Cardiac septum (tissue), 1 donor: Measurements from ENCODE around the gene PAFAH1B1. TPM values are rescaled to one million over a fixed set of nuclear protein-coding genes. Genes with fewer than 3 reads are reported as not detected.
A peak's percentile ranks its signal among the peaks of the same experiment; 100 is the strongest.

Experiments used
- DNase-seq: peaks from one replicate; pipeline ENCODE4 v3.0.0-alpha.2; 2020; ENCODE audit warnings: low spot score
- intact Hi-C: fragments of 100-400 bp; cut with DNase I; formaldehyde crosslinking; loops from one replicate; pipeline ENCODE4 v1.14.0; 2022
- total RNA-seq: library from RNA; stranded (reverse); fragmentation: NEBNext Ultra II Directional; extraction: Animal tissue kit (Norgen Biotek cat#: 25700); gene quantifications from one replicate; pipeline ENCODE4 v1.2.1, GENCODE V29; 2021
- donor health status: DM: no; HTN: no; CAD: no.

PAFAH1B1 gene
- total RNA-seq, 1 donor from 2014 or later = 142 TPM

- DNase-seq = no peak
- intact Hi-C loops = no loop called here
Measured at GRCh38 chr17:2683912-2684311, 90.5 kb downstream of the PAFAH1B1 start.

DNA sequence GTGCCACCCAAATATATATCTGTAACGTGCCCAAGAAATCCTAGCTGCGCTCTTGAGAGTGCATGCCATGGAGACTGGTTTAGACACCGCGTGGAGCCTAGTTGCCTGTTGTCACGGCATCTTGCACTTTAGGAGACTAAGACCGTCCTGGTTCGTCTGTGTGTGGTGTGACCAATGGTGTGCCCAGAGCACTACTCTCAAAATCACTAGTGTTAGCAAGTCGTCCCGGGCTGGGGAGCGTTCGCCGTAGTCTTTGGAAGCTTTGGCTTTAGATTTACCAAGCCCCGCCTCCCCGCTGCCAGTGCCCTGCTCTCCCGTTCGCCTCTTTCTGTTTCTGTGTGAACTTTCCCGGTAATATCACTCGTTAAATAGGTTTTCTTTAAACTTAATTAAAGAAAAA, 91.1 kb downstream of the PAFAH1B1 start:
- DNase-seq = no peak
- intact Hi-C loops = no loop called here

DNA sequence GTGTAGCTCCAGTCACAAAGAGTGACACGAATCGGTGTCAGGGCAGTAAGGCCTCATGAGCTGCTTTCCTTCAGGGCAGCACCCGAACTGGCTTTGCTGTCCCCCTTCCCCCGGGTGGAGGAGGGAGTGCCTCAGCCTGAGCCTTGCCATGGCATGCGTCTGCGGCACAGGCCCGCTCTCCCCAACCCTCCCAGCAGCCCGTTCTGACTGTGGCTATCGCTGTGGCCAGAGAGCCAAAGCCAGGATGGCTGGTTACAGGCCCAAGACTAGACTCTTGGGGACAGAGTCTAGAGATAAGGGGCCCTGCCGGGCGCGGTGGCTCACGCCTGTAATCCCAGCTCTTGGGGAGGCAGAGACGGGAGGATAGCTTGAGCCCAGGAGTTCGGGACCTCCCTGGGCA, 92.2 kb downstream of the PAFAH1B1 start:
- intact Hi-C loops = loop anchor here (5.0 kb wide), 1 partner anchor 93 kb away; the partner anchor contains the start of gene PAFAH1B1
- DNase-seq = no peak

DNA sequence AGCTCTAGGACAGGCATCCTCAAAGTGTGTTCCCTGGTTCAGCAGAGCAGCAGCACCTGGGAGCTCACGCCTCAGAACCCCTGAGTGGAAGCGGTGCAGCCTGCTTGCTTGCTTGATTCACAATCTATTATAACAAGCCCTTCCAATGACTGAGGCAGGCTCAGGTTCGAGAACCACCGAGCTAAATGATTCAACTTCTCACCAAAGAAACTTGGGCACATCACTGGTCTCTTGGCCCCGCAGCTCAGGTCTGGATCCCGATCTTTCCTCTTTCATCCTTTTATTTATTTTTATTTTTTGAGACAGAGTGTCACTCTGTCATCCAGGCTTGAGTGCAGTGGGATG, 93.6 kb downstream of the PAFAH1B1 start:
- no peak for DNase-seq
- intact Hi-C loops = loop anchor here (5.0 kb wide), 1 partner anchor 95 kb away; the partner anchor contains the start of gene PAFAH1B1

GRCh38 chr17:2688351-2689342, 95.2 kb downstream of the PAFAH1B1 start:
- intact Hi-C loops = loop anchor here (5.0 kb wide), 1 partner anchor 96 kb away; the partner anchor contains the start of gene PAFAH1B1
- DNase-seq = peak; percentile 62

DNA sequence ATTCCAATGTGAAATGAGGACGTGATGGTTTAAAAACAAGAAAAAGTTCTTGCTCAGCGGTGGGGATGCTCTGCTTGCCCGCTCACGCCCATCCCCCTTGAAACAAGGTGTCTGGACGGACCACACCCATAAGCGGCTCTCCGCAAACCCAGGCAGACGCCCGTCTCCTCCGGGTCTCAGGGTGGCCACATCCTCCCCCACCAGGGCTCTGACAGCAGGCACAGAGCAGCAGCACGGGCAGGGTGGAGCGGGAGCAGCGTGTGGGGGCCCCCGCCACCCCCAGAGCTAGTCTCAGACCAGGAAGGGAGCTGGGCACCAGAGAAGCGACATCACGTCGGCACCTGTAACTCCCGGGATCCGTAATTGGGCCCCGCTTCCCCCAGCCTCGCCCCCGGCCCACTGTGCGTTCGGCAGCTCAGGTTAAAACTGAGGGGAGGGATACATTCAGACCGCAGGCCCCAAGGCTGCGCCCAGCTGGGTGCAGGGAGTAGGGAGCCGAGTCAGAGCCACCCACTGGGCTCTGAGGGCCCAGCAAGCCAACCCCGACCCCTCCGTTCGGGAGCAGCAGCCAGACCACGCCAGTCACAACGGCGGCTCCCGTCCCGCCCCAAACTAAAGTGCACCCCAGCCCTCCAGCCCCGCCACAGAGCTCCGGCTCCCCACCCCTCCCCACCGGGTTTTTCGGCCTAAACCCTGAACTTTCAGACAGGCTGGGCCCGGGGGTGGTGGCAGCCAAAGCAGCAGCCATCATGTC, 96.1 kb downstream of the PAFAH1B1 start:
- intact Hi-C loops = loop anchor here (5.0 kb wide), 1 partner anchor 97 kb away; the partner anchor contains the start of gene PAFAH1B1

DNA sequence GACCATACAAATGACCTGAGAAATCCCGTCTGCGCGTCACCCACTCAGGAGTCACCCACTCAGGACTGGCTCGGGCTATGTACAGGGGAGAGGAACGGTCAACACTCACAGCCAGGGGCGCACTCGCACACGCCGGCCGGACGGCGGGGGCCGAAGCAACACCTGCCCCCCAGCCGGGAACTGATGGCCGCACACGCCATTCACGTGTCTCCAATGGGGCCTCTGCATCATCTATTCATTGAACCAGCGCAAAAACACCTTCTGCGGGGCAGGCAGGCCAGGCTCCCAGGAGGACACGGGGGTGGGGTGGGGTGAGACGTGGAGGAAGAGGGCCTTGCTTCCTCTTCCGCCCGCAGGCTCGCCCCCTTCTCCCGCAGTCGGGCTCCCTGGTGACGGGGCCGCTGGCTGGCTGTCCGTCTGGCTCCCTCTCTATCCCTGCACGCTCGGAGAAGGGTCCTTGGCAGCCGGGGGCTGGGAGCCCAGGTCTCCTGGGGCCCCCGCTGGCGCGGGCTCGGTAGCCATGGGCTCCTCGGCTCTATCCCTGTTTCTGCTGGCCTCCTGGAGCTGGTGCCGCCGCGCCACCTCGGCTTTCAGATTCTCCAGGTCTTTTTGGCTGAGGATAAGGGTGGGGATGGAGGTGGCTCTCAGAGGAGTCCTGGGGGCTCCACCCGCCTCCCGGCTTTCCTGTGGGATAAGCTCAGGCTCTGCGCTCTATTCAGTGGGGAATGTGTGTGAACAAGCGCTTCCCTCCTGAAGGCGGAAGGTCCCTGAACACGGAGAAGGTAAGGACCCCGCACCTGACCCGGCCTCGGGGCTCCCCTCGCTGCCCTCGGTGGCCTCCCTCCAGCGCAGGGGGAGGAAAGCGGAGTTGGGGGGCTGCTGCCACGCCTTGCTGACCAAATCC, 97.0 kb downstream of the PAFAH1B1 start:
- intact Hi-C loops = no loop called here
- peak; percentile 71 for DNase-seq

More for the DNA sequence above, 96.1 kb downstream of the PAFAH1B1 start:
- DNase-seq = peak; percentile 71

DNA sequence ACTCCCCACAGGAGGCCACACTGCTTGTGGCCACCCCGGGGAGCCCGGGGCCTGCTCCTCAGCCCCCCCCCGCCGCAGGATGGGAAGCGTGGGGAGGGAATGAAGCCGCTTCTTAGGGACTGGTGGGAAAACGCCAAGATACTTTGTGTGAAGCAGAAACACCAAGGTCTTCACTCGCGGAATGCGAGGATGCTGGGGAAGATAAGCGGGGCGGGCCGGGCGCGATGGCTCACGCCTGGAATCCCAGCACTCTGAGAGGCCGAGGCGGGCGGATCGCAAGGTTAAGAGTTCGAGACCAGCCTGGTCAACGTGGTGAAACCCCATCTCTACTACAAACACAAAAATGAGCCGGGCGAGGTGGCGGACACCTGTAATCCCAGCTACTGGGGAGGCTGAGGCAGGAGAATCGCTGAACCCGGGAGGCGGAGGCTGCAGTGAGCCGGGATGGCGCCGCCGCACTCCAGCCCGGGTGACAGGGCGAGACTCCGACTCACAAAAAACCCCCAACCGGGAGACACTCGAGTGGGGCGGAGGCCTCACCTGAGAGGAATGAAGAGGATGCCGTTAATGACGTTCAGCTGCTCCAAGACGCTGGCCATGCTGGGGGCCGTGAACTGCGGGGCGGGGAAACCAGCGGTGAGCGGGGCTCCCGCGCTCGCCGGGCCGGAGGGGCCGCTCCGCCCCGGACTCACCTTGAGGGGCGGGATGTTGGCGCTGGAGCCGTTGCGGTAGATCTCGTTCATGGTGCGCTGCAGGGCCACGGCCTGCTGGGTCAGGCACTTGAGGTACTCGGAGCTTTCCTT, 97.8 kb downstream of the PAFAH1B1 start:
- intact Hi-C loops = no loop called here
- no peak for DNase-seq

DNA sequence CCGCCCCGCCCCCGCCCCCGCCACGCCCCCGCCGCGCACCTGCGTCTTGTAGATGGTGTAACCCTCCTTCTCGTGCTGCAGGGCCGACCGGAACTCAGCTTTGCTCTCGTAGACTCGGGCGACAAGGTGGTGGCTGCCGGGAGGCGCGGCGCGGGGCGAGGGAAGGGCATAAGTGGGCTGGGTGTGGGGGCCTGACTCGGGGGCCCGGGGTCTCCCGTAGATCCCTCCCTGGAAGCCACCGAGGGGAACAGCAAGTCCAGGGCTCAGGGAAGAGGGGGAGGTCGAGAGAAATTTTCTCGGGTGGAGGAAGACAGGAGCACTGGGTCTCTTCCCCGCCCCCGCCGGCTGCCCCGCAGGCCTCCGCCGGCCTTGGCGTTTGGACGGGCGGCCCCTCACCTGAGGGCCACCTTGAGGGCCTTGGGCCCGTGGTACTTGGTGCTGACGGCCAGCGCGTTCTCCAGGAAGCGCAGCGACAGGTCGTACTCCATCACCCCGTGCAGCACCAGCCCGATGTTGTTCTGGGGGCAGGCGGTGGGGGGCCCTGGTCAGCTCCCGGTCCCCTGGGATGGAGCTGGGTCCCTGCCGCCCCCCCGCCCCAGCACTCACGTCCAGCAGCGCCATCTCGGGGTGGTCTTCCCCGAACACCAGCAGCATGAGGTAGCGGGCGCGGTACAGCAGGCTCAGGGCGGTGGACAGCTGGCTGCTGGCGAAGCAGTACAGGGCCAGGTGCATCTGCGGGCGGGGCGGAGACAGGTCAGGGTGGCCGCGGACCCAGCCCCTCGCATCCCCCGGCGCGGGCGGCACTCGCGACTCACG, 98.7 kb downstream of the PAFAH1B1 start:
- intact Hi-C loops = no loop called here
- peak; percentile 67 for DNase-seq

DNA sequence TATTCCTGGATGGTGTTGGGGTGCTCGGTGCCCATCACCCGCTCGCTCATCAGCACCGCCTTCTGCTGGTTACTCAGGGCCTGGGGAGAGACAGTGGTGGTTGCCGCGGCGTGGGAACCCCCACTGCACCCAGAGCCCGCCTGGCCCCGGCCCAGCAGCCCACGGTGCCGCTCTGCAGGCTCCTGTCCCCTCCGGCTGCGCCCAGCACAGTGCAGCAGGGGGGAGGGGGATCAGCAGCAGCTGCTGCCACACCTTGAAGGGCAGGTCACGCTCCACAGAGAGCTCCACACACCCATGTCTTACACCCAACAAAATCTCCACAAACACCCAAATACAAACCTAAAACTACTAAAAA, 99.3 kb downstream of the PAFAH1B1 start:
- intact Hi-C loops = no loop called here
- DNase-seq = no peak

DNA sequence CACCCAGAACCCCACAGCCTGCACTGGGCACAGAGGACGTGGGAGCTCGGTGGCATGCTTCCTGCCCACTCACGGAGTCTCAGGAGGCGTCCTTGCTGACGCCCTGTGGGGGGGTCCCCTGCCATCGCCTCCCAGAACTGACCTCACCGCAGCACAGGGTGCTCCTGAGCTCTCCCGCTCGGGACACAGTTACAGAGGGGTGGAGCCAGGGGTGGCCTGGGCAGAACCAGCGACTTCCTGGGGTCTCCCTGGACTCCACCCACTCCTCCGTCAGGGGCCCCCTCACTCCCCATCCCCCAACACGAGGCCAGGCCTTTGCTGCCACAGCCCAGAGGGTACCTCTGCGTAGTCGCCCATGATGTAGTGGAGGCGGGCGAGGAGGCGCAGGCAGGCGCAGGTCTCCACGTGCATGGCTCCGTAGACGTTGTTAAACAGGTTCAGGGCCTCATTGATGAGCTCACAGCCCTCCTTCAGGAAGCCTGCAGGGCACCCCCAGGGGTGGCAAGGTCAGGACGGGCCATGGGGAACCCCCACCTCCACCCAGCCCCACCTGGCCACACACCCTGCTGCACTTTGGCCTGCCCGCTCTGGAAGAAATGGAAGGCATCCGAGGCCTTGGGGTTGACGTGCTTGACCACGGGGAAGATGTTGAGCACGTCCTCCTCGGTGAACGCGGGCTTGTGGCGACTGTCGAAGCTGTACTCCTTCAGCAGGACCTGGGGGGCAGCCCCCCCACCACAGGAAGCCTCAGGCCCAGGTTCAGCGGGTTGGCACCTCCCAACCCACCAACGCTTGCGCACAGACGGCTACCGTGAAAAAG, 100.3 kb downstream of the PAFAH1B1 start:
- intact Hi-C loops = no loop called here
- peak; percentile 71 for DNase-seq

DNA sequence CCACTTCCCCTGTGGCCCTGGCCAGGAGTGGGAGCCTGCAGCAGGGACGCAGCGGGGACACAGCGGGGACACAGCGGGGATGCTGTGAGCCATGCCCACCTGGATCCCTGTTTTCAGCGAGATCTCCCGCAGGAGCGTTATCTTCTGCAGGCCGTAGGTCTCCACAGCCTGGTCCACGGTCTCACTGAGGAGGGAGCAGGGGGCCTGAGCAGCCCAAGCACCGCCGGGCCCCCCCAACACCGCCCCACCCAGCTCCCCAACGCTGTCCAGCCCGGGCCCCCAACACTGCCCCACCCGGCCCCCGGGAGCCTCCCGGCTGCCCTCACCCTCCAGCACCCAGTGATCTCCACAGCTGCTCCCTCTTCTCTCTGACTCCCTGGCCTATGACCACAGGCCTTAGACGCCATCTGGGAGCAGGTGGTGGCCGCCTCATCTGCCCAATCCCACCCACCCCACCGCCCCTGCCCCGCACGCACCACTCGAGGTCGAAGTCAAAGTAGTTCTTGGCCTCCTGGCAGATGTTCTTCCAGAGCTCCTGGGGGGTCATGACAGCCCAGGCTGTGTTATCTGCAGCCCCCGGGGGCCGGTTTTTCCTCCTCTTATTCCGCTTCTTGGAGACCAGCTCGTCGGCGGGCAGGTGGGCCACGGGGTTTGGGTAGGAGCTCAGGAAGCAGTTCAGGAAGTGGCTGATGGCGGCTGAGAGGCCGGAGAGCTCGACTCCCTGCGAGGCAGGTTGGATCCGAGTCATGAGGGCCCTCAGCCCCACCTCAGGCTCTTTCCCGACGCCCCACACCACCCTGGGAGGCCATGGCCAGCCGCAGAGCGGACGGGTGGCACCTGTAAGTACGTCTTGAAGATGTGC, 101.2 kb downstream of the PAFAH1B1 start:
- intact Hi-C loops = no loop called here
- peak; percentile 73 for DNase-seq

GRCh38 chr17:2695243-2695960, 101.9 kb downstream of the PAFAH1B1 start:
- DNase-seq = peak; percentile 71
- intact Hi-C loops = no loop called here

DNA sequence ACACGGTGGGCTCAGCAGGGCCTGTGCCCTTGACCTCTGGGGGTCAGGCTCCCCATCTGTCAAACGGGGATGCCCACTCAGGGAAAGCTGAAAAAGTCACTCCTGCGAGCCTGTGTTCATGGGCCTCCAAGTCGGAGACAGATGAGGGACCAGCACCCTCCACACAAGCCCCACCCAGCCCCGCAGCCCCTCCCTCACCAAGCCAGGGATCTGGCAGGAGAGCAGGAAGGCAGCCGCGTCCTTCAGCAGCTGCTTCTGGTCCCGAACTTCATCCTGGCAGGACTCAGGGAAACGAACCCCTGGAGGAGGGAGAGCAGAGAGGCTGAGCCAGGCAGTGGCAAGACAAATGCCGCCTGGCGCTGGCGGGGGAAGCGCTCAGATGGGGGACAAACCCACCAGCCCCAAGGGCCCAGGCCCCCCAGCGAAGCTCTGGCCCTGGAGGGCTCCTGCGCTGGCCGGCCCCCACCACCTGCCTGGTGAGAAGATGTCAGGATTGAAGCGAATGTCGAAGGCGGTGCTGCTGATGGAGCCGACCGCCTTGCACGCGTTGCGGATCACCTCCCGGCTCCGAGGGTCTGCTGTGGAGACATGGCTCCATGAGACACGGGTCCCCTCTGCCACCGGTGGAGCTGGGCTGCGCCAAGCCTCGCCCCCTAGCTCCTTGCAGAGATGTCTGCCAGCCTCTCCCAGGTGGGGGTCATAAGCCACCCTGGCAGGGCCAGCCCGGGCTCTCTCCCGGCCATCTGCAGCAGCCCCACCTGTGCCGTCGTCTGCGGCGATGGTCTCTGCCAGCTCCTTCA, 102.7 kb downstream of the PAFAH1B1 start:
- intact Hi-C loops = no loop called here
- DNase-seq = peak; percentile 63
